ENCODE measurements around the gene SHE.

The SHE gene

GRCh38 chr1:154446789-154447188 lies 55.4 kb downstream of the SHE start:
- no peak for DNase-seq (ENCODE audit: low read depth in 2 of 2)

GRCh38 chr1:154446292-154446691 lies 55.9 kb downstream of the SHE start:
- no peak for DNase-seq (ENCODE audit: low read depth in 2 of 2)

- DNase-seq (ENCODE audit: low read depth in 2 of 2) = peak in 1 of 2 donors; percentile 11
These were observed 57.2 kb downstream of the SHE start for GRCh38 chr1:154445040-154445472.

GRCh38 chr1:154443274-154444013 lies 58.8 kb downstream of the SHE start:
- DNase-seq (ENCODE audit: low read depth in 2 of 2) = no peak

GRCh38 chr1:154442006-154442740 lies 60.0 kb downstream of the SHE start:
- no peak for DNase-seq (ENCODE audit: low read depth in 2 of 2)

- DNase-seq (ENCODE audit: low read depth in 2 of 2) = no peak
These were observed 60.8 kb downstream of the SHE start for GRCh38 chr1:154441241-154441888.

- no peak for DNase-seq (ENCODE audit: low read depth in 2 of 2)
These were observed 62.0 kb downstream of the SHE start for GRCh38 chr1:154440036-154440804.

- no peak for DNase-seq (ENCODE audit: low read depth in 2 of 2)
These were observed 65.8 kb downstream of the SHE start for GRCh38 chr1:154436433-154436832.

- no peak for DNase-seq (ENCODE audit: low read depth in 2 of 2)
These were observed 66.5 kb downstream of the SHE start for GRCh38 chr1:154435599-154436200.

GRCh38 chr1:154434346-154435085 lies 67.7 kb downstream of the SHE start:
- no peak for DNase-seq (ENCODE audit: low read depth in 2 of 2)

GRCh38 chr1:154433161-154433764 lies 68.9 kb downstream of the SHE start:
- peak; percentile 25 to 39 for DNase-seq (ENCODE audit: low read depth in 2 of 2)

- DNase-seq (ENCODE audit: low read depth in 2 of 2) = peak in 1 of 2 donors; percentile 35
These were observed 70.4 kb downstream of the SHE start for GRCh38 chr1:154431586-154432373.

- DNase-seq (ENCODE audit: low read depth in 2 of 2) = no peak
These were observed 71.3 kb downstream of the SHE start for GRCh38 chr1:154430903-154431302.

GRCh38 chr1:154429841-154430611 lies 72.2 kb downstream of the SHE start:
- no peak for DNase-seq (ENCODE audit: low read depth in 2 of 2)
